ELF-1 (cell line): ENCODE measurements around the gene CD164.
"Not testable (repeated sequence)": the region's sequence is repeated elsewhere in the genome, so short reads cannot be mapped to it uniquely, and the experiment has no call there.

Experiments used
- DNase-seq: peaks from one replicate; pipeline ENCODE4 v3.0.0-alpha.2; 2016; ENCODE audit warnings: low read depth, low spot score

The CD164 gene

DNA sequence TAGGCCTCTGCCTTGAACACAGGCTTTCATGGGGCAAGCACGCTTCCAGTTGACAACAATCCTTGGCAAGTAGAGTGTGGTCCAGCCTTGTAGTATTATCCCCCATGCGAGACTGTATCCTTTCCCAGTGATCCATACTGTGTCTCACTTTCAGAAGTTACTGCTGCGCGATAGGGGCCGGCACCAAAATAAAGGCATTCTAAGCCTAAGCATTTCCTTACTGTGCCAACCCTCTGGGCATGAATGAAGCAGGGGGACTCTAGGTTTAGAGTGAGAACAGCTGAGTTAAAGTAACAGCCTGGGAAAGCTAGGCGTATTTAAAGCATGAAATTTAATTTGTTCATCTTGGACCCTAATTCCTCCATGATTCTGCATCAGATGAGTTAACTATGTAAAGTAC lies 39.4 kb downstream of the CD164 start:
- no peak for DNase-seq

DNA sequence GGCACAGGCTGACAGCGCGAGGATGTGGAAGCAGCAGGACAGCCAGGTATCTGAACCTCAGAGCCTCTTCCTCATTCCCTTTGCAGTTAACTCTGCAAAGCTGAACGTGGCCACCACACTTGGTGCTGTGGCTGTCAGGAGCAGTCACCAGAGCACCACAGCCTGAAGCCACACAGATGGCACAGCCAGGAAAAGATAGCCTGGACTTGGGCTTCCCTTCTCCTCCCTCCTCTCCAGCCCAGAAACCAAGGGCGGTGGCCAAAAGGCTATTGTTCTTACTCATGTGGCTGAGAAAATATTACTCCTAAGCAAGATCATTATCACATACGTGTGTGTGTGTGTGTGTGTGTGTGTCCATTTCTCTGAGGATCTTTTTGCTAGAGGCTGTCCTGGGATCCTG lies 39.8 kb downstream of the CD164 start:
- no peak for DNase-seq

DNA sequence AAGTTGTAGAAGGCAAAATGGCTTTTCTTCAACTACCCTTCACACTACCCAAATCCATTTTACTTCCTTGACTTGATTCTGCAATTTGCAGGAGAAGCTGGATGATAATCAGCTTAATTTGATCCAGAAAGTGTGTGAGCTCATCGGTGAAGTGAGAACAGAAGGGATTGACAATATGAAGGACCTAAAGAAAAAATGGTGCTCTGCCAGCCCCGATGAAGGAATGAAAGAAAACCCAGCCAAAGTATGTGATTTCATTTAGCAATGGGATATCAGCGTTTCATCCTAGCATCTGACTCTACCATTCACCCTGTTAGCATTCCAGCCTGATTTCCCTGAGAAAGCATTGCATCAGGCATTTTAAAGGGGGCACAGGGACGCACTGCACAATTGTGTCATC lies 41.5 kb downstream of the CD164 start:
- no peak for DNase-seq

DNA sequence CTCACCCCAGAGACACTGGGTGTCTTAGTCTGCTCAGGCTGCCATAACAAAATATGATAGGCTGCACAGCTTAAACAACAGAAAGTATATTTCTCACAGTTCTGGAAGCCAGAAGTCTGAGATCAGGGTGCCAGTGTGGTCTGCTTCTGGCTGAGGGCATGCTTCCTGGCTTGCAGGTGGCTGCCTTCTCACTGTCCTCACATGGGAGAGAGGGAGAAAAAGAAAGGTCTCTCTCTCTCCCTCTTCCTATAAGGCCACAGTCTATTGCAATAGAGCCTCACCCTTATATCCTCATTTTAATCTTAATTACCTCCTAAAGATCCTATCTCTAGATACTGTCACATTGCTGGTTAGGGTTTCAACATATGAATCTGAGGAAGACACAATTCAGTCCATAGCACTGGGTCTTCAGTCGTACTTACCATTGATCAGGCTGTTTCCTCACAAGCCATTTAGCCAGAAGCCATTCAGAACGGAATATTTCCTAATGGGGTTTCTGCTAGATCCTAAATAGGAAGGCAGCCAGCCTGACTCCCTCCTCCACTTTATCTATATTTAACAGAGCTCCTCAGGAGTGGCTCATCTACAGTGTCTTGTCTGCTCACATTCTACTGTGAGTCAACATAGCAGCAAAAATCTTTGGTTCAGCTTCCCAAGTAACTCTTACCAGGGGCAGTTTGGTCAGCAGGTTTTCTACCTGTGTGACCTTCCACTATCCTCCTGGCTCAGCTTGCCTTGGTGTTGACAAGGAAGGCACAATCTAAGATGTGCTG lies 42.2 kb downstream of the CD164 start:
- no peak for DNase-seq

DNA sequence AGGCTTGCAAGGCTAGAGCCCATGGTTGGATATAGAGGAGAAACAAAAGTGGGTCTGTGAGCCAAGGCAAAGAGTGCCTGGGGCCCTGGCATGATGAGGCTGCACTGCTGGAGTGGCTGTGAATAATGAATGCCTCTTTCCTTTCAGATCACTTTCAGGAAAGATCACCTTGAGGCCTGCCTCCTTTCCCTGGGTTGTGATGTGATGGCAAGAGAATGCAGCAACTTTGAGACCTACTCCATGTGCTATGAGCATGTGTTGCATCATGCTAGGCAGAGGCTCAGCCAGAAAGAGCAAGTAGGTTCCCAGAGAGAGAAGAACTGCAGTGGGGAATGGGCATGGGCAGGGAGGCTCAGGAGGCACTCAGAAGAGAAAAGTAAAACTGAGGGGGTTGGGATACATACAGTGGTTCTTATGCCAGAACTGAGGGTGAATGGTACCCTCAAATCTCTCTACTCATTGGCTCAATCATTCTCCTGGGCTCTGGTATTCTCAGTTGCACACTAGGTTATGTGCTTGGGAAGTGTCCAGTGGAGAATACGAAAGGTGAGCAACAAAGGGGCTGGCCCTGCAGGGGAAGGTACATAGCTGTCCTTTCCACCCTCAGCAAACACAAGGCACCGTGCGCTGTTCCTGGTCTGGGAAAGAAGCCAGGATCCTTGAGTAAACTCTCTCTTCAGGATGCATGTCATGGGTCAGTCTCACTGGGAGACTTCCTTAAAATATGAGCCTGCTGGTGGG lies 45.9 kb downstream of the CD164 start:
- DNase-seq: peak; percentile 70

DNA sequence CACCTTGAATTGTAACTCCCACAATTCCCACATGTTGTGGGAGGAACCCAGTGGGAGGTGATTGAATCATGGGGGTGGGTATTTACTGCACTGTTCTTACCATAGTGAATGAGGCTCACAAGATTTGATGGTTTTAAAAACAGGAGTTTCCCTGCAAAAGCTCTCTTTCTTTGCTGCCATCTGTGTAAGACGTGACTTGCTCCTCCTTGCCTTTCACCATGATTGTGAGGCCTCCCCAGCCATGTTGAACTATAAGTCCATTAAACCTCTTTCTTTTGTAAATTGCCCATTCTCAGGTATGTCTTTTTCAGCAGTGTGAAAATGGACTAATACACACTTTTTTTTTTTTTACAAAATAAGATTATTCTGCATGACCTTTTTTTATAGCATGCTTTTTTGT lies 48.4 kb downstream of the CD164 start:
- DNase-seq: not testable (repeated sequence)

DNA sequence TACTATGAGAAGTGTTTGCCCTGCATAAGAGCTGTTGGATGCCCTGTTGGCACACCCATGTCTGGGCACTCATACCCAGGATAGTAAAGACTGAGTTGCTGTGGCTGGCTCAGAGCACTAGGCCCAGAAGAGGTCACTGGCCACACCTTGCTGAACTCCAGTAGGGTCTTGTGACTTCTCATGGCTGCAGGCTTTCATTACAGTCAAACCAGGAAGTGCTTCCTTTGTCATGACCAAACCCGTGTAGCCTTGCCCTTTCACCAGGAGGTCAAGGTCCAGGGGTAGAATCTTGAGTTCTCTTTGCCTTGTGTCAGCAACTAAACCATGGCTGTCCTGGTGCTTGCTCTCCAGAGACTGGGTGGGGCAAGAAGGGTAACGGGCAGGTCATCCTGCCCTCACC lies 49.5 kb downstream of the CD164 start:
- no peak for DNase-seq

DNA sequence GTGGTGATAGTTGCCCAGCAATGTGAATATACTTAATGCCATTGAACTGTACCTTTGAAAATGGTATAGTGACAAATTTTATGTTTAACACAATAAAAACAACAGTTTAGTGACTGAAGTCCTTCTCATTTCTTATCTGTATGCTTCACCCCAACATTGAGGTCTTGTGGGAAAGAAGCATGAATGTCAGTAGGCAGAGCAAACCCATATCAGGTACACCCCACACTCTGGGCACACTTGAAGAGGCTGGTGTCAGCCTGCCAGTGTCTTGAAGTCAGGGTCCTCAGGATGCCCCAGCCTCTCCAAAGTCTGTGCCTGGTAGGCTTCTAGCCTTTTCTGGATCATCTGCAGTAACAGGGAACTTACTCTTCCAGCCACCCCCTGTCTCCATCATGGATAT lies 51.2 kb downstream of the CD164 start:
- DNase-seq: no peak

DNA sequence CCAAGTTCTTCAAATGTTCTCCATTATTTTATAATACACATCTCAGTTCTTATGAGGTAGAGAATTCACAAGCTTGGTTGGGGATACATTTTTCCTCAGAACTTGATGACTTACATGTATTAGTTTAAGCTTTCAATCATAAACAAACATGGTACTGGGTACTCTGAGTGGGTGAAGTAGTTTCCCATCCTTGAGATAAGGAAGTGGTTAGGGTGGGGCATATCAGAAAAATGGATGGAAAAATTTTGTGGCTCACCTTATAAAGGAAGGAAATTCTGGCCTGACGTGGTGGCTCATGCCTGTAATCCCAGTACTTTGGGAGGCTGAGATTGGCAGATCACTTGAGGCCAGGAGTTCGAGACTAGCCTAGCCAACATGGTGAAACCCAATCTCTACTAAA lies 52.0 kb downstream of the CD164 start:
- DNase-seq: no peak

DNA sequence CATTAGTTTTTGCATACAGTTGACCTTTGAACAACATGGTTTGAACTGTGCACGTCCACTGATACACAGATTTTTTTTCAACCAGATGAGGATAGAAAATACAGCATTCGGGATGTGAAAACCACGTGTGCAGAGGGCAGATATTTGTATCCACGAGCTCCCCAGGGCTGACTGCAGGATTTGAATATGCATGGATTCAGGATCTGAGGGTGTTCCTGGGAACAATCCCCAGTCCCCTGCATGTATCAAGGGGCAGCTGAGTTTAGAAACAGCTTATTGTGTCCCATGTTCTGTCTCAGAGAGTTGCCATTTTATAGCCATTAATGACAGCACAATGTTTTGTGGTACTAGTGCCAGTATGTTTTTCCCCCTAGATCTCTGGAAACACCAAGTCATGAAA lies 53.6 kb downstream of the CD164 start:
- DNase-seq: no peak

DNA sequence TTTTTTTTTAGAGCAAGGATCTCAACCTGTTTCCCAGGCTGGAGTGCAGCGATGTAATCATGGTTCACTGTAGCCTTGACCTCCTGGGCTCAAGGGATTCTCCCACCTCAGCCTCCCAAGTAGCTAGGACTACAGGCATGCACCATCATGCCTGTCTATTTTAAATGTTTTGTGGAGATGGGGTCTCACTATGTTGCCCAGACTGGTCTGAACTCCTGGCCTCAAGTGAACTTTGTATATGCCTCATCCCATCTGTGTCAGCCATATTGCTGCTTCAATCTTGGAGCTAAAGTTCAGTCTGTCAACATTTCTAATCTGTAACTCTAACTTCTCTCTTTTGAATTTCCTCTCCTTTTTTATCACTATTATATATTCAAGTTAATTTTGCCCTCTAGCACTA lies 54.3 kb downstream of the CD164 start:
- no peak for DNase-seq

DNA sequence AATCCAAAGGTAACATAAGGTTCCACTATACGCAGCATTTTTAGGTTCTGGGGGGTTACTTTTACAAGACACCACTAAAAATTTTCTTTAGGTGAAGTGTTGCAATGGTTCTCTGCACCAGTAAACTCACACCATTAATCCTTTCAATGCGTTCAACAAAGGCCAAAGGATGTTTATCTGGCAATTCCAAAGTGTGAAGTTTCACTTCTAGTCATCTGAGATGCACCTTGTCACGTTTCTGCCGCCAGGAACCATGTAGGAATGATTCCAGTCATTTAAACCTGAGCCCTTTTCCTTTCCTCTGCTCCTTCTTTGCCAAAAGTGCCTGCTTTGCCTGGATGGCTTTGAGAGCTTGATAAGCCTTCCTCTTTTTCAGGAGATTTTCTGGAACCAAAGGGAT lies 54.8 kb downstream of the CD164 start:
- no peak for DNase-seq

DNA sequence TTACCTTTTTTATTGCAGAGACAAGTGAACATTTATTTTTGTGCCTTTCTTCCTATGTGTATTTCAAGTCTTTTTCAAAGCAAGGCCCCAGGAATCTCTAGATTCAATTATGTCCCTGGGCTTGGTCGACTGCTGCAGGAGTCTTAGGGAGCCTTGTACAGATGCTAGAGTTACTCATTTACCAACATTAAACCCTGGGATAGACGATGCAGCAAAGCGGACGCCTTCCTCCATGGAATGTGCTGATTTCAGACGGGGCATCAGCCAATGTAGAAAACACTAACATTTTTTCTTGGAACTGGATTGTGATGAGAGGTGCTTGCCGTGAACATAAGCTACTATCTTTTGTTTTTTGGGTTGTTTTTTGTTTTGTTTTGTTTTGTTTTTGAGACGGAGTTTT lies 55.9 kb downstream of the CD164 start:
- no peak for DNase-seq

DNA sequence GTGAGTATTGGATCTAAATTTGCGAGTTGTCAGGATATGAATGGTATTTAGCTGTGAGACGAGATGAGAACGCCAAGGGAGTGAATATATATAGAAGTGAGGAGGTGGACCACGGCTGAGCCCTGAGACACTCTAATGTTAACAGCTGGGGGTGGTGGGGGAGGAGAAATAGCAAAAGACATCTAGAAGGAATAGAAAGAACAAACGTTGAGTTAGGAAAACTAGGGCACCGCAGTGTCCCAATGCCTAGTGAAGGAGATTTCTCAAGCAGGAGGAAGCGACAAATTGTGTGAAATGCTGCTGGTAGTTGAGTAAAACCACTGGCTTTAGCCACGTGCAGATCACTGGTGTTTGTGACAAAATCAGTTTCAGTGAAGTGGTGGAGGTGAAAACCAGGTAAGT lies 56.9 kb downstream of the CD164 start:
- DNase-seq: no peak

DNA sequence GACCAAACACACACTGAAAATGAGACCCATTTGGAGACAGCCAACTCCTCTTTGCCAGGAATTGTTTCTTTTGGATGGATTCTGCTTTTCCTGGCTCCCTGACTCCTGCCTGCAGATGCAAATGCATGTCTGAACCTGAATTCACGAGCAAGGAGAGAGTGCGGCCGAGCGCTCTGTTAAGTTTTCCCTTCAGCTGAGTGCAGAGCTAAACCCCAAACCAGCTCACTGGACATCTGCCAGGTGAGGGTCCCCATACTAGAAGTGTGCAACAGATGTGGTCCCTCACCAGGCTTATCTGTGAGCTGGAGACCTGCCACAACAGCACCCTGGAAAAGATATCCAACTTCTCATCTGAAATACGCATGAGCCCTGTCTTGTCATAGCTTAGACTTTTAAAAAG lies 59.0 kb downstream of the CD164 start:
- DNase-seq: no peak

DNA sequence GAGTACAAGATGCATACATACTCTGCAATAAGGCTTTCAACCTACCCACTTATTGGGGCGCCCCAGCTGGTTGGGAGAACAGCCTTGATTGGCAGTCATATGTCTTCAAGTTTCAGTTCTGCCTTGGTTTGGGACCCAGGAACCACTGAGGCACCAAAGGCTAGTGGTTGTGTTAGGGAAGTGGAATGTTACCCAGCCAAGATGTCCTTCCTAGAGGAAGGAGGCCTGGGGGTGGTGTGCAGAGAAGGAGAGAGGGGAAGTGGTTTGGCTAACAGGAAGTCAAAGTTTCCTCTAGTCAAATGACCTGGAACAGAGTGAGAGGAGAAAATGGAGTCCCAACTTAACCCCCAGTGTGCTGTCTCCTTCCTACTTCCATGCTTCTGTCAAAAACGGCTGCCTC lies 59.4 kb downstream of the CD164 start:
- DNase-seq: no peak

DNA sequence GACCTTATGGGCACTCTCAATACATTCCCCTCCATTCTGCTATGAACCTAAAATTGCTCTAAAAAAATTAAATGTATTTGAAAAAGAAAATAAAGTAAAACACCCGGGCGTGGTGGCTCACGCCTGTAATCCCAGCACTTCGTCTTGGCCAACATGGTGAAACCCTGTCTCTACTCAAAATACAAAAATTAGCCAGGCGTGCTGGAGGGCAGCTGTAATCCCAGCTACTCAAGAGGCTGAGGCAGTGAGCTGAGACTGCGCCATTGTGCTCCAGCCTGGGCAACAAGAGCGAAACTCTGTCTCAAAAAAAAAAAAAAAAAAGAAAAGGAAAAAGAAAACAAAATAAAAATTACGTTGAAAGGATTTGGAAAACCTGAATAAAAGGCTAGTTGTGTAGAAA lies 60.5 kb downstream of the CD164 start:
- DNase-seq: no peak

DNA sequence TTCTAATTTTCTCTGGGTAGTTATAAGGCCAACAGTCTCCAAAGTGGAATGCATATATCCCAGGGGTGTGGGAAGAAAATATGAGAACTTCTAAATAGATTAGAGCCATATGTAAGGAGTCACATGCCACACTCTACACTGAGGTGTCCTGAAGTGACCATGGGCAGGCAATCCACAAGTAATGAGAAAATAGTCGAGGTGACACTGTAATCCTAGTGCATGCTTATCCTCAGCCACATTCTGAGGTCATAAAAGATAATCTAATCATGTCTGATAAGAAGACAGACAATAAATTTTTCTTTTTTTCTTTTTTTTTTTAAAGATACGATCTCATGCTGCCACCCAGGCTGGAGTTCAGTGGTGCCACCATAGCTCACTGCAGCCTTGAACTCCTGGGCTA lies 62.2 kb downstream of the CD164 start:
- DNase-seq: no peak

DNA sequence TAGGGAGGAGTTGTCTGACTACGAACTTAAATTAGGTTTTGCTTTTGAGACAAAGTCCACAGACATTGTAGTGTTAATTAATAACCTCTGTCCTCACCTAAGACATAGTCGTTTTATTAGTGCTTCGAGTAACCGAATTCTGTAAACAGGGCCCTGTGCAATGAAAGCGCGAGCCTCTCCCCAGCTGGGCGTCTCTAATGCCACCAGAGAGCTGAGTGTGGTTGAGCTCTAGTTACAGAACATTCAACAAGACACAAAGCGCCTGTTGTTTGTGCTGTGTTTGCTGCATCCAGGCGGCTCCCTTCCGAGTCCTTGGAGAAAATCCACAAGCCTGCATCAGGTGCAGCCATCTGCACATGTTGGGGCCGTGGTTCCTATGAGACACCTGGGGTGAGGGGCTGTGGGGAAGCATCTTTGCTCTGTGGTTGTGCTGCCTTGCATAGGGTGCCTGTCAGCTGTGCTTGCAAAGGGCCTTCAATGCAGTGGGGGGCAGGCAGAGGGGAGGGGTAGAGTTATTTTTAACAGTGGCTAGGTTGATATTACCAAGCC lies 63.9 kb downstream of the CD164 start:
- DNase-seq: no peak

DNA sequence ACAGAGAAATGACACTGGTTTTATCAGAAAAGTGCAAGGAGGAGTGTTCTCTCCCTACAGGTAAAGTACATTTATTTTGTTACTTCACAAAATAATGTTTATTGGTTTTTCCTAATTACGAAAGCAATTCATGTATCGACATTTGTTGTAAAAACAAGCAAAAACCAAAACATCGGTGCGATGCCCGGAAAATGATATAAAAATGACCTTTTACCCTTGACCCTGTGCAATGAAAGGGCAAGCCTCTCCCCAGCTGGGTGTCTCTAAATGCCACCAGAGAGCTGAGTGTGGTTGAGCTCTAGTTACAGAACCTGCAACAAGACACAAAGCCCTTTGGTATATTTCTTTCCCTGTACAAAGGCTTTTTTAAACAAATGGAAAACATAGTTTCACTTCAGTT lies 65.4 kb downstream of the CD164 start:
- DNase-seq: no peak
